Choroid plexus epithelial cell (primary cell): ENCODE results near the gene ARL9.

Experiments
- DNase-seq: peaks from one replicate; pipeline ENCODE4 v3.0.0-alpha.2; 2010; ENCODE audit warnings: low read depth
- H3K4me3 ChIP-seq: 2 replicates; pipeline ENCODE4 v1.5.1; 2011; ENCODE audit warnings: low read depth, mild to moderate bottlenecking, control low read depth, low read length, moderate library complexity
- CTCF ChIP-seq: conservative IDR thresholded peaks from 2 replicates; pipeline ENCODE4 v1.5.1; 2011; ENCODE audit warnings: low read depth, mild to moderate bottlenecking, control low read depth, inconsistent platforms, low read length, moderate library complexity

The ARL9 gene

GRCh38 chr4:56505269-56506130 lies at the start of gene ARL9:
Gene ARL9, plus strand, starts transcription at chr4:56505791. Its CDS starts 72 bp downstream, at chr4:56505863.
- TF ChIP-seq CTCF = no peak

GRCh38 chr4:56460085-56460484 lies 45.5 kb upstream of the ARL9 start:
- TF ChIP-seq CTCF = no peak
- H3K4me3 ChIP-seq = no peak overlapping the region
- peak; percentile 11 for DNase-seq

More at GRCh38 chr4:56505269-56506130, at the start of gene ARL9:
- peak; percentile 80 for DNase-seq
- peak within 1 kb of the TSS; percentile 73 for H3K4me3 ChIP-seq

GRCh38 chr4:56462157-56462556 lies 43.4 kb upstream of the ARL9 start:
- H3K4me3 ChIP-seq = no peak overlapping the region
- DNase-seq = no peak
- TF ChIP-seq CTCF = no peak

- H3K4me3 ChIP-seq = no peak overlapping the region
- TF ChIP-seq CTCF = no peak
- DNase-seq = no peak
Measured at GRCh38 chr4:56463711-56464110, 41.9 kb upstream of the ARL9 start.

- H3K4me3 ChIP-seq = no peak overlapping the region
- no peak for TF ChIP-seq CTCF
- DNase-seq = no peak
Measured at GRCh38 chr4:56464581-56464980, 41.0 kb upstream of the ARL9 start.

- no peak for TF ChIP-seq CTCF
- peak; percentile 13 for DNase-seq
- peak overlapping the region; percentile 85 for H3K4me3 ChIP-seq
Measured at GRCh38 chr4:56465599-56466295, 39.8 kb upstream of the ARL9 start.

GRCh38 chr4:56466296-56466761 lies 39.3 kb upstream of the ARL9 start:
- H3K4me3 ChIP-seq = peak overlapping the region; percentile 85
- DNase-seq = peak; percentile 56
